GM18502 (cell line): ENCODE data around the gene G6PC1.
"Not testable (repeated sequence)": the region's sequence is repeated elsewhere in the genome, so short reads cannot be mapped to it uniquely, and the experiment has no call there.

Source experiments
- ATAC-seq: cut with Tn5 transposase; IDR thresholded peaks from one replicate; pipeline ENCODE4 v1.9.1; 2021; ENCODE audit warnings: mild to moderate bottlenecking; ENCODE audit not compliant: unreplicated experiment, poor library complexity

G6PC1 gene

DNA sequence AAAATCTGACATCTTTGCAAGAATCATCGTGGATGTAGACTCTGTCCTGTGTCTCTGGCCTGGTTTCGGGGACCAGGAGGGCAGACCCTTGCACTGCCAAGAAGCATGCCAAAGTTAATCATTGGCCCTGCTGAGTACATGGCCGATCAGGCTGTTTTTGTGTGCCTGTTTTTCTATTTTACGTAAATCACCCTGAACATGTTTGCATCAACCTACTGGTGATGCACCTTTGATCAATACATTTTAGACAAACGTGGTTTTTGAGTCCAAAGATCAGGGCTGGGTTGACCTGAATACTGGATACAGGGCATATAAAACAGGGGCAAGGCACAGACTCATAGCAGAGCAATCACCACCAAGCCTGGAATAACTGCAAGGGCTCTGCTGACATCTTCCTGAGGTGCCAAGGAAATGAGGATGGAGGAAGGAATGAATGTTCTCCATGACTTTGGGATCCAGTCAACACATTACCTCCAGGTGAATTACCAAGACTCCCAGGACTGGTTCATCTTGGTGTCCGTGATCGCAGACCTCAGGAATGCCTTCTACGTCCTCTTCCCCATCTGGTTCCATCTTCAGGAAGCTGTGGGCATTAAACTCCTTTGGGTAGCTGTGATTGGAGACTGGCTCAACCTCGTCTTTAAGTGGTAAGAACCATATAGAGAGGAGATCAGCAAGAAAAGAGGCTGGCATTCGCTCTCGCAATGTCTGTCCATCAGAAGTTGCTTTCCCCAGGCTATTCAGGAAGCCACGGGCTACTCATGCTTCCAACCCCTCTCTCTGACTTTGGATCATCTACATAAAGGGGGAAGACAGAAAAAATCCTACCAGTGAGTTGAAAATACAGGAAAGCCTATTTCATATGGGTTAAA, at the start of gene G6PC1:
Gene G6PC1 (plus strand): TSS at position 340 of the 872 bp plus-strand sequence. CDS start 78 bp downstream, at position 418.
- ATAC-seq = no peak

DNA sequence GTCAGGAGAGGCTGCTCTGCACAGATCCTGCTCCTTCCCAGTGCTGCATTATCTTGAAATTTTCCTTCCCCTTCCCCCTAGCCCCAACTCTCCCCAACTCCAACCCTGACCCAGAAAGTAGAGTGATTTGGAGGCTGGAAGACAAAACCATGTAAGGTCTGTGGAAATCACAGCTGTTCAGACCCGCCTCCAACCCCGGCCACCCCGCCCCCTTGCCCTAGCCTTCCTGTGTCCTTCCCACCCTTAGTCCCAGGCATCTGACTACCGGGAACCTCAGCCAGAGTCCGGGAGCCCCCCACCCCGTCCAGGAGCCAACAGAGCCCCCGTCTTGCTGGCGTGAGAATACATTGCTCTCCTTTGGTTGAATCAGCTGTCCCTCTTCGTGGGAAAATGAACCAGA, 49.6 kb upstream of the G6PC1 start, which contains the start of gene AOC3:
Gene AOC3 (plus strand): TSS at position 246 of the 400 bp plus-strand sequence. CDS start 145 bp downstream, at position 391.
- ATAC-seq = no peak

DNA sequence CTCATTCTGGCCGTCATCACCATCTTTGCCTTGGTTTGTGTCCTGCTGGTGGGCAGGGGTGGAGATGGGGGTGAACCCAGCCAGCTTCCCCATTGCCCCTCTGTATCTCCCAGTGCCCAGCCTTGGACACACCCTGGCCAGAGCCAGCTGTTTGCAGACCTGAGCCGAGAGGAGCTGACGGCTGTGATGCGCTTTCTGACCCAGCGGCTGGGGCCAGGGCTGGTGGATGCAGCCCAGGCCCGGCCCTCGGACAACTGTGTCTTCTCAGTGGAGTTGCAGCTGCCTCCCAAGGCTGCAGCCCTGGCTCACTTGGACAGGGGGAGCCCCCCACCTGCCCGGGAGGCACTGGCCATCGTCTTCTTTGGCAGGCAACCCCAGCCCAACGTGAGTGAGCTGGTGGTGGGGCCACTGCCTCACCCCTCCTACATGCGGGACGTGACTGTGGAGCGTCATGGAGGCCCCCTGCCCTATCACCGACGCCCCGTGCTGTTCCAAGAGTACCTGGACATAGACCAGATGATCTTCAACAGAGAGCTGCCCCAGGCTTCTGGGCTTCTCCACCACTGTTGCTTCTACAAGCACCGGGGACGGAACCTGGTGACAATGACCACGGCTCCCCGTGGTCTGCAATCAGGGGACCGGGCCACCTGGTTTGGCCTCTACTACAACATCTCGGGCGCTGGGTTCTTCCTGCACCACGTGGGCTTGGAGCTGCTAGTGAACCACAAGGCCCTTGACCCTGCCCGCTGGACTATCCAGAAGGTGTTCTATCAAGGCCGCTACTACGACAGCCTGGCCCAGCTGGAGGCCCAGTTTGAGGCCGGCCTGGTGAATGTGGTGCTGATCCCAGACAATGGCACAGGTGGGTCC, 49.0 kb upstream of the G6PC1 start:
- not testable (repeated sequence) for ATAC-seq

DNA sequence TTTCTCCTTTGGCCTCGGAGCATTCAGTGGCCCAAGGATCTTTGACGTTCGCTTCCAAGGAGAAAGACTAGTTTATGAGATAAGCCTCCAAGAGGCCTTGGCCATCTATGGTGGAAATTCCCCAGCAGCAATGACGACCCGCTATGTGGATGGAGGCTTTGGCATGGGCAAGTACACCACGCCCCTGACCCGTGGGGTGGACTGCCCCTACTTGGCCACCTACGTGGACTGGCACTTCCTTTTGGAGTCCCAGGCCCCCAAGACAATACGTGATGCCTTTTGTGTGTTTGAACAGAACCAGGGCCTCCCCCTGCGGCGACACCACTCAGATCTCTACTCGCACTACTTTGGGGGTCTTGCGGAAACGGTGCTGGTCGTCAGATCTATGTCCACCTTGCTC, 48.2 kb upstream of the G6PC1 start:
- no peak for ATAC-seq

DNA sequence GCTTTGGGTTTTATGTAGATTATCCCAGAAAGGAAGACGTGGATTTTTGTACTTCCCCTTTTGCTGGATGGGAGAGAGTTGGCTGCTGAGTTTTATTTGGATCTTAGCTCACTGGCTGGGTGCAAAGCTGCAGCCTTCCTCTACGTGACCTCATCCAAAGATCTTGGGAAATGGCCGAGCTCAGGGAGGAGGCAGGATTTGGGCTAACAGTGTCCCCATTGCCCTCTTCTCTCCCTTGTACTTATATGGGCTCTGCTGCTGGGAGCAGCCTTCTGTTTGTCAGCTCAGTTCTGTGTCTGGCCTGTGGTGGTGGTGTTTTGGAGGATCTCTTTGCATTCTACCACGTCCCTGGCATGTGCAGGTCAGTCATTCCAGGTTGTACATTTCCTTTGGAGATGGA, 47.6 kb upstream of the G6PC1 start:
- ATAC-seq = no peak

DNA sequence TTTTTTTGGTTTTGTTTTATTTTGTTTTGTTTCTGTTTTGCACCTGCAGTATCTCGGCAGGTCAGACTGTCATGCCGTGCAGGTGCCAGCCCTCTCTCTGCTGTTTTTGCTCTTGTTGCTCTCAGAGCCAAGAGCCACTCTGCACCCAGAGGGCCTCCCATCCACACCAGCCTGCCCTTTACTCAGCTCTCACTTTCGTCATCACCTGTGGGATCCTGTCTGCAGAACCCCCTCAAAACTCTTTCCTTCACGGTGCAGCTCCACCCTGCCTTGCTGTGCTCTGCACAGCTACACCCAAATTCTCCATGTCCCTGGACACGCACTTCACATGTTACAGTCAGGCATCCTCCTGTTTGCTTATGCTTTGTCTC, 47.0 kb upstream of the G6PC1 start:
- no peak for ATAC-seq

DNA sequence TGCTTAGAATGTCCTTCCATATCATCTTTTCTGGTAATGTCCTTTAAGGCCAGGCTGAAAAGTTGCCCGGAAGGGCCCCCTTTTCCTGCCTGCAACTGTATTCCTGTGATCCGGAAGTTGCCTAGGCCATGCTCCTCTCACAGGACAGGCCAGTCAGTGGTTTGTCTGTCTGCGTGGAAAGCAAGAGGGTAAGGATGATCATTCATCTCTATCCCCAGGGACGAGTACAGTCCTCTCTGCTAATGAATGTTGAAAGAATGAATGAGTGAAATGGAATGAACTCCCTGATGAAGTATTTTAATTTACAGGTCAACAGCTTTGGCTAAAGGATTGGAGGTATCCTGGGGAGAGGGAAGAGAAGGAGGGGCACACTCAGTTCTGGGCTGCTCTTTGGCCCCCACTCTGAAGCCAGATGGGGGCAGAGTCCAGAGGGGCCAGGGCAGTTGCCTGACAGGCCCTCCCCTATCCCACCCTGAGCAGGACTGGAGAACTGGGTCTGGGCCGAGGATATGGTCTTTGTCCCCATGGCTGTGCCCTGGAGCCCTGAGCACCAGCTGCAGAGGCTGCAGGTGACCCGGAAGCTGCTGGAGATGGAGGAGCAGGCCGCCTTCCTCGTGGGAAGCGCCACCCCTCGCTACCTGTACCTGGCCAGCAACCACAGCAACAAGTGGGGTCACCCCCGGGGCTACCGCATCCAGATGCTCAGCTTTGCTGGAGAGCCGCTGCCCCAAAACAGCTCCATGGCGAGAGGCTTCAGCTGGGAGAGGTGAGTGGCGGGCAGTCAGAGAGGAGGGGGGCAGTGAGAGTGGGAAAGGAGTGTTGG, 46.4 kb upstream of the G6PC1 start:
- ATAC-seq = no peak

DNA sequence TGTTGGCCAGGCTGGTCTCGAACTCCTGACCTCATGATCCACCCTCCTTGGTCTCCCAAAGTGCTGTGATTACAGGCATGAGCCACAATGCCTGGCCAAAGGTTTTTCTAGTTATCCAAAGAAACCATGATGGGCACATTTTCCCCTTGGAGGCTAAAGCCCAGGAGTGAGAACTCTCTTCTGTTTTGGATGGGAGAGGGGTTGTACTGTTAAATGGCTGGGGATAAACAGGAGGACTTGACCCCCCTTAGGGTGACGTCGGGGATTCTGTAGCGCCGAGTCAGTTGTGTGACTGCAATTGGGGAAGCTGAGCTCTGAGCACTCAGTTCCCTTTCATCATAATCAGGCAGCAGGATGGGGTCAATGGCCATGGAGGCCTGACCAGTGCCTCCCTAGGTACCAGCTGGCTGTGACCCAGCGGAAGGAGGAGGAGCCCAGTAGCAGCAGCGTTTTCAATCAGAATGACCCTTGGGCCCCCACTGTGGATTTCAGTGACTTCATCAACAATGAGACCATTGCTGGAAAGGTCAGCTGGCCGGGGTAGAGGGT, 45.5 kb upstream of the G6PC1 start:
- no peak for ATAC-seq

DNA sequence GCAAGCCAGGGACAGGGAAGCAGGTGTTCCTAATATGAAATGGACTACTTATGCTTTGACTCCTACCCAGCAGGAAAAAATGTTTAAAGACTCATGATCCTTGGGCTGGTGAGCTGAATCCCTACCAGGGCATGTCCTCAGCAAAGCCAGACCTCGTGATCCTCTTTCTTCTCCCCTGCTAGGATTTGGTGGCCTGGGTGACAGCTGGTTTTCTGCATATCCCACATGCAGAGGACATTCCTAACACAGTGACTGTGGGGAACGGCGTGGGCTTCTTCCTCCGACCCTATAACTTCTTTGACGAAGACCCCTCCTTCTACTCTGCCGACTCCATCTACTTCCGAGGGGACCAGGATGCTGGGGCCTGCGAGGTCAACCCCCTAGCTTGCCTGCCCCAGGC, 44.5 kb upstream of the G6PC1 start:
- ATAC-seq = not testable (repeated sequence)

DNA sequence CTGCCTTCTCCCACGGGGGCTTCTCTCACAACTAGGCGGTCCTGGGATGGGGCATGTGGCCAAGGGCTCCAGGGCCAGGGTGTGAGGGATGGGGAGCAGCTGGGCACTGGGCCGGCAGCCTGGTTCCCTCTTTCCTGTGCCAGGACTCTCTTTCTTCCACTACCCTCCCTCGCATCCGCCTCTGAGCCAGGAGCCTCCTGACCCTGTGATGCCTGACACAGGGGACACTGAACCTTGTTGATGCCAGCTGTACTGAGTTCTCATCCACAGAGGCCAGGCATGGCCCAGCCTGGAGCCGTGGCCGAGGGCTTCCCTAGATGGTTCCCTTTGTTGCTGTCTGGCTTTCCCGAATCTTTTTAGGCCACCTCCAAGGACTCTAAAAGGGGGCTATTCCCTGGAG, 44.1 kb upstream of the G6PC1 start:
- not testable (repeated sequence) for ATAC-seq

DNA sequence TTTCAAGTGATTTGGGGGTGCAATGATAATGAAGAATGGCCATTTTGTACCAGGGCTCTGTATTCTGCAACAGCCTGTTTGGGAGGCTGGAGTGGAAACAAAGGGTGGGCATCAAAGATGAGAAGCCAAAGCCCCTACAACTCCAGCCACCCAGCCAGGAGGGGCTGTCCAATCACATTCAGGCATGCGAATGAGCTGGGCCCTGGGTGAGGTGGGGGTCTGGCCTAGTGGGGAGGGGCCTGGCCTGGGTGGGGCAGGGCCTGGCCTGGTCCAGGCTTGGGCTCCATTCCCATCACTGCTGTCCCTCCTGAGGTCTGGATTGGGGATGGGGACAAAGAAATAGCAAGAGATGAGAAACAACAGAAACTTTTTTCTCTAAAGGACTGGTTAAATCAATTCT, 43.2 kb upstream of the G6PC1 start:
- no peak for ATAC-seq

DNA sequence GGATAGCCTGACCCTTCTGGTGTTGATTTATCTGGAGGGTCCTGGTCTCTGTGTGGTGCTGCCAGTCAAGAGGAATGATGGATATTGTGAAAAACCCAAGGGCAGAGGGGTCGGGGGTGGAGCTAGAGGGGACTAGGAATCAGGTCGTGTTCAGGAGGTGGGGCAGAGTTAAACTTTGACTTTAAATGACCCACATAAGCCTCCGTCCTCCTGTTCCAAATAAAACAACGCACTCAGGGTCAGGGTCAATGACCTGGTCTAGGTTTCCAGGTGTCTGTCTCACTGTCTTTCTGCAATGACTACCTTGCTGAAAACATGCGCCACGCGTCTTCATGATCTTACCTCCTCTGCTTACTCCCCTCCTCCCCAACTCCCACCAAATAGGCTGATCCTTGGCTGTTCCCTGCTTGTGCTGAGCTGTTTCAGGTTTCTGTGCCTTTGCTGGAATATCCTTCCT, 34.9 kb upstream of the G6PC1 start:
- ATAC-seq = no peak

DNA sequence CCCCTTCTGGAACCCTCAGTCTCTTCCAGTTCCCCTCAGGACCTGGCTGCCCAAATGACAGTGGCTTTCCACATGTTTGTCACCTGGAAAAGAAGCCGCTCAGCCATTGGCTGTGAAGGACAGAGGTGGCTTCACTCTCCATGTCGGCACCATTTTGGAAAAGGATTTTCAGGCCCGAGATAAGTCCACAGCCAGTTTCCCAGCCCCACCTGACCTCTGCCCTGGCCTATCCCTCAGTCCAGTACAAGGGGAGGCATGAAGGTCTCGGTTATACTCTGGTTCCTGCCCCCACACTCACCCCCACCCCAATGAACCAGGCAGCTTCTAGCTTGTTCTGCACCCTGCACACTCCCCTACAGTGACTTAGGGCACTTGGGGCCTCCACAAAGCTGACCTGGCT, 34.4 kb upstream of the G6PC1 start:
- no peak for ATAC-seq

DNA sequence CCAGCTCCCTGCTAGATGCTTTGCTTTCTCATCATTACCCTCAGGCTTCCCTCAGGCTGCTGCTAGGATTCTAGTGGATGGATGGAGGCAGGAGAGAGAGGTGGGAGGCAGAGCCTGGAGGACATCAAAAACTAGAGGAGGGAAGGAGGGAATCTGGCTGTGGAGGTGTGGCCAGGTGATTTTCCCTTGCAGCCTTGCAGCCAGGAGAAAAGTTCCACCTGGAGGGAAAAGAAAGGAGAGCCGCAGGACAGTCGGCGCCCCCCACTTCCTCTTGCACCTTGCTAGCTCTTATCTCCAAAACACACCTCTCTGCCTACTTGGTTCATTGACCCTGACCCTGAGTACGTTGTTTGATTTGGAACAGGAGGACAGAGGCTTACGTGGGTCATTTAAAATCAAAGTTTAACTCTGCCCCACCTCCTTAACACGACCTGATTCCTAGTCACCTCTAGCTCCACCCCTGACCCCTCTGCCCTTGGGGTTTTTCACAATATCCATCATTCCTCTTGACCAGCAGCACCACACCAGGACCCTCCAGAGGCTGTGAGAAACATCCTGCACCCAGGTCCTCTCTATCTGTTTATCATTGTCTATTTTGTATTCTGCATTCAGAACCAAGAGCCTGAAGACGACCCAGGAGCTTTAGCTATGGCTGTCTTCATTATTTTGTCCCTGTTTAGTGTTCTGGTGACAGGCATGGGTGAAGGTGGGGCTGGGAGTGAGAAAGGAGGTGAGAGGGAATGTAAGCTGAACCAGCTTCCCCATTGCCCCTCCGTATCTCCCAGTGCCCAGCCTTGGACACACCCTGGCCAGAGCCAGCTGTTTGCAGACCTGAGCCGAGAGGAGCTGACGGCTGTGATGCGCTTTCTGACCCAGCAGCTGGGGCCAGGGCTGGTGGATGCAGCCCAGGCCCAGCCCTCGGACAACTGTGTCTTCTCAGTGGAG, 33.7 kb upstream of the G6PC1 start:
- no peak for ATAC-seq

DNA sequence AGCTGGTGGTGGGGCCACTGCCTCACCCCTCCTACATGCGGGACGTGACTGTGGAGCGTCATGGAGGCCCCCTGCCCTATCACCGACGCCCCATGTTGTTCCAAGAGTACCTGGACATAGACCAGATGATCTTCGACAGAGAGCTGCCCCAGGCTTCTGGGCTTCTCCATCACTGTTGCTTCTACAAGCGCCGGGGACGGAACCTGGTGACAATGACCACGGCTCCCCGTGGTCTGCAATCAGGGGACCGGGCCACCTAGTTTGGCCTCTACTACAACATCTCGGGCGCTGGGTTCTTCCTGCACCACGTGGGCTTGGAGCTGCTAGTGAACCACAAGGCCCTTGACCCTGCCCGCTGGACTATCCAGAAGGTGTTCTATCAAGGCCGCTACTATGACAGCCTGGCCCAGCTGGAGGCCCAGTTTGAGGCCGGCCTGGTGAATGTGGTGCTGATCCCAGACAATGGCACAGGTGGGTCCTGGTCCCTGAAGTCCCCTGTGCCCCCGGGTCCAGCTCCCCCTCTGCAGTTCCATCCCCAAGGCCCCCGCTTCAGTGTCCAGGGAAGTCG, 32.8 kb upstream of the G6PC1 start:
- not testable (repeated sequence) for ATAC-seq

DNA sequence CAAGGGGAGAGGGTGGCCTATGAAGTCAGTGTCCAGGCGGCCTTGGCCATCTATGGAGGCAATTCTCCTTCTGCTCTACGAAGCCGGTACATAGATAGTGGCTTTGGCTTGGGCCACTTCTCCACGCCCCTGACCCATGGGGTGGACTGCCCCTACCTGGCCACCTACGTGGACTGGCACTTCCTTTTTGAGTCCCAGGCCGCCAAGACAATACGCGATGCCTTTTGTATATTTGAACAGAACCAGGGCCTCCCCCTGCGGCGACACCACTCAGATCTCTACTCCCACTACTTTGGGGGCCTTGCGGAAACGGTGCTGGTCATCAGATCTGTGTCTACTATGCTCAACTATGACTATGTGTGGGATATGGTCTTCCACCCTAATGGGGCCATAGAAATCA, 32.3 kb upstream of the G6PC1 start:
- ATAC-seq = no peak

DNA sequence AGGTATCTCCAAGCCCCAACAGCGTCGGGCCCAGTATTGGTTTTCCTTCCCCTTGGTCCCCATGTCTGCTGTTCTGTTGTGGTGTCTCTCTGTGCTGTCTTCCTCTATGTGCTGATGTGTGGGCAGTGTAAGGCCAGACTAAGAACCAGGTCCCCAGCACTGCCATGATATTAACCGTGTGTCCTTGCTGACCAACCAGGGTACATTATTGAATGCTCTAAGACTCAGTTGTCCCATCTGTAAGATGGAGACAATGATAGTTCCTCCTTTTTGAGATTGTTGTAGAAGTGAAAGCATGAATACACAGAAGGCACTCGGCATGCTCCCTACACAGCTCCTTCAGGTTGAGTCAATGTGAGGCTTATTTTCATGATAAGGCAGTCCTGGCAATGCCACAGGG, 29.0 kb upstream of the G6PC1 start:
- ATAC-seq = no peak

DNA sequence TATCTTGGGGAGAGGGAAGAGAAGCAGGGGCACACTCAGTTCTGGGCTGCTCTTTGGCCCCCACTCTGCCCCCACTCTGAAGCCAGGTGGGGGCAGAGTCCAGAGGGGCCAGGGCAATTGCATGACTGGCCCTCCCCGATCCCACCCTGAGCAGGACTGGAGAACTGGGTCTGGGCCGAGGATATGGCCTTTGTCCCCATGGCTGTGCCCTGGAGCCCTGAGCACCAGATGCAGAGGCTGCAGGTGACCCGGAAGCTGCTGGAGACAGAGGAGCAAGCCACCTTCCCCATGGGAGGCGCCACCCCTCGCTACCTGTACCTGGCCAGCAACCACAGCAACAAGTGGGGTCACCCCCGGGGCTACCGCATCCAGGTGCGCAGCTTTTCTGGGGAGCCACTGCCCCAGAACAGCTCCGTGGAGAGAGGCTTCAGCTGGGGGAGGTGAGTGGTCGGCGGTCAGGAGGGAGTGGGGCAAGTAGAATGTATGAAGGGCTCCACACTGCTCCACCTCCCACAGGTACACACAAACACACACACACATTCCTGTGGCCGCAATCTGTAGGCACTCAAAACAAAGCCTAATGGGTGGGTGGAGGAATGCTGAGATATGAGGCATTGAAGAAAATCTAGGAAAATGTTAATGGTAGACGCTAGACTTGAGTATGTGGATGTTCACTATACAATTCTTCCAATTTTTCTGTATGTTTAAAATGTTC, 28.2 kb upstream of the G6PC1 start:
- no peak for ATAC-seq
